NCI-H1105 treated with DMSO at 0.1 percent for 48 hours (cell line): ENCODE results near the gene DMBX1.

ENCODE experiments used
- DNase-seq: peaks from one replicate; lab custom pipeline; 2025; lab: John Stamatoyannopoulos, UW

DMBX1 gene

DNA sequence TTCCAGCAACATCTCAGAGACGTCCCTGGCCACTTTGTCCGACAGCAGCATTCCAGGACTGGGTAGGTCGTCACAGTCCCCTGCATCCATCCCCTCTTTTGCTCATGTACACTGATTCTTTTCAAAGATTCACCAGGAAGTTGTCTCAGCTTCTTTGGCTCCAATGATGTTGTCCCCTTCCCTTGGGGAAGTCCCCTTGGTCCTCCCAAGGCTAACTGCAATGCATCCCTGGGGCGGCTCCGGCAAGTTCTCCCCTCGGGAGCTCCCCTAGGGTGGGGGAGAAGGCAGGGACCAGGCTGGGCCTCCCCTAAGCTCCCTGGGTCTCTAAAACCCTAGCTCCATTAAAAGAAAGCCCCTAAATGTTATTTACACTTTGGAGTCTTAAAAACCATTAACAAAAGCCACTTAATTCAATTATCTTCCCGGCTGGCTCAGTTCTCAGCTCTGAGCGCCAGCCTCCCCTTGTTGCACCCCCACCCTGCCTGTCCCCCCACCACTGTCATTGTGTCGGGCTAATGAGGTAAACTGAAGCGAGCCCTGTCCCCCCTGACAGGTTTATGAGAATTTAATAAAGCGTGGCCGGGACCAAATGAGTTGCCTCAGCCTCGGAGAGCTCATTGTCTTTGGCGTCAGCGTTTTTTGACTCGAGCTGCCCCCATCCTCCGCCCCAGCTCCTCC is 36.5 kb downstream of the DMBX1 start:
- DNase-seq: peak; percentile 36

- no peak for DNase-seq
Measured at GRCh38 chr1:46526691-46527291, 37.2 kb downstream of the DMBX1 start.

DNA sequence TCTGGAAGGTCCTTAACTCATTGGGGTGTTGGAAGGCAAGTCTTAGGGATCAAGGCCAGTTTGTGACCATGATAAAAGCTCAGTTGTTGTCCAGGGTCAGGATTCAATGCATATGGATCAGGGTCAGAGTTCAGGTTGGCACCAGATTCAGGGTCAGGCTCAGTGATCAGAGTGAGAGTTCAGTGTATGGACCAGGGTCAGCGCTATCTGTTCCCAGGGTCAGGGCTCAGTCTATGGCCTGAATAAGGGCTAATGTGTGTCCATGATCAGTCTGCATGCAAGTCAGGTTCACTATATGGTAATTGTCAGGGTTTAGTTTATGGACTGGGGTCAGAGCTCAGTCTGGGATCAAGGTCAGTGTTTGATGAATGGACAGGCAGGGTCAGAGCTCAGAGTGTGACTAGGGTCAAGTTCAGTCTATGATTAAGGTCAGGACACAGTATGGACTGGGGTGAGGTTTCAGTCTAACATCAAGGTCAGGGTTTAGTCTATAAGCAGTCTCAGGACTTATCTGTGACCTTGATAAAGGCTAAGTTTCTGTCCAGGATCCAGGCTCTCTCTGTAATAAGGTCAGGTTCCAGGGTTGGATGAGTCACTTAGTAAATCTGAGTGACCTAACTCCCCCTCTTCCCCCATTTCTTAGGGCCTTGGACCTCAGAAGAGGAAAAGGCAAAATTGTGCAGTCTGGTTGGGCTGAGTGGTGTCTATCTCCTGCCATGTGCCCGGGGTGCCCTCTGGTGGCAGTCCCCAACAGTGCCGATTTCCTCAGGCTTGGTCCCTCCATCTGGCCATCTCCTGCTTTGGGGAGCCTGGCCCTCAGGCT is 38.0 kb downstream of the DMBX1 start:
- peak; percentile 69 for DNase-seq

DNA sequence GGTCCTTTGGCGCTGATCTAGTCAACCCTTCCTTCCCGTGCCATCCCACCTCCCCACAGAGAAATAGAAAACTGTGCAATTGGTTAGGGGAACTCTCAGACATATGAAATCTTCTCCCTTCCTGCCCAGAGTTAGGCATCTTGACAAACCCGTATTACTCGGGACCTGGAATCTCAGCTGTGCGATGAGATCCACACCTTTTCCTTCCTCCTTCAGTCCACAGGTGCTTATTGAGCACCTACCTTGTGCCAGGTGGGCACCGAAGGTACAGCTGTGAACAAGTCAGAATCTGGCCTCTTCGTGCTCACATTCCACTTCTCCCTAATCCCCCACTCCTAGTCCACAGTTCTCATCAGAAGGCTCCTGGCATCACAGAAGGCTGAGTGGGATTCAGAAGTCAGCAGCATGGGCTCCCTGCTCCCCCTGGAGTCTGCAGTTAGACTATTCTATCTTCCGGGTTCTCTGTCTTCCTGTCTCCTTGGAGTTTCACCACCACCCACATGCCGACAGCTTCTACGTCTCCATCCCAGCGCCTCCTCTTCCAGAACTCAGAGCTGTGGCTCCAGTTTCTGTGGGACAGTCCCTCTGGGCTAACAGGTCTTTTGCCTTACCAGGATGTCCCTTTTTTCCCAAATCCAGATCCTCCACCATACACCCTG is 38.8 kb downstream of the DMBX1 start:
- no peak for DNase-seq

- DNase-seq: no peak
Measured at GRCh38 chr1:46529031-46529630, 39.5 kb downstream of the DMBX1 start.

DNA sequence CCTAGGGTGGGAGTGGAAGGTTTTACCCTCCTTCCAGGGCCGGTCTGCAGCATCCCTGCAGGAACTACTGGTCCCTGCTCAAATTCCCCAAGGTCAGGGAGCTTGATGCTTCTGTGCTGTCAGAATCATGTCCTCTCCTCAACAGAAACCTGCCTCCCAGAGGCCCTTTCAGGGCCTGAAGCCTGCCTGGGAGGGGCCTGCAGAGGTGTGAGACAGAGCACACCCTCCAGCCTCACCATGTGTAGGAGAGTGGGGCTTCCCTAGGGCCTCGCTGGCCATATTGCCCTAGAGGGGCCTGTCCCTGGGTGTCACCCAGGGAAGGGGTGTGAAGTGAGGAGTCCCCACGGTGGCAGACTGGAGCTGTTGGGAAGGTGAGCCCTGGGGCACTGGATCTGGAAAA is 40.7 kb downstream of the DMBX1 start:
- no peak for DNase-seq

GRCh38 chr1:46530791-46531409 is 41.3 kb downstream of the DMBX1 start:
- DNase-seq: no peak

DNA sequence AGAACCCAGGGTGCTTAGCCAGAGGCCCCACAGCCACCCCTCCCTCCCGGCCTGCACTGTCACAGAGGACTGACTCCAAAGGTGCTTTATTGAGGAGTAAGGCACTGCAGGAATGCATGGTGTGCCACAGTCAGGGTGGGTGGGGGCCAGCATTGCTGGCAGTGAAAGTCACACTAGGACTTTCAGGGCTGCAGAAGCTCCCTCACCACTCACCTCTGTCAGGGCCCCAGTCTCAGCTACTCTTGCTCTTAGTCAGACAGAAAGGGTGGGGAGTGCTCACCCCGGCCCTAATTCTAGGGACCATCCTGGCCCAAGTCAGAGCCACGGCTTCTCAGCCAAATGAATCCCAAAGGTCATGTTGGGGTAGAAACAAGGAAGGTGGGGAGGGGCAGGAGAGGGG is 42.5 kb downstream of the DMBX1 start:
- DNase-seq: no peak

- DNase-seq: peak; percentile 68
Measured at GRCh38 chr1:46532498-46533178, 43.0 kb downstream of the DMBX1 start.

- peak; percentile 68 for DNase-seq
Measured at GRCh38 chr1:46533179-46533864, 43.7 kb downstream of the DMBX1 start.

GRCh38 chr1:46535063-46535462 is 45.4 kb downstream of the DMBX1 start:
- DNase-seq: peak; percentile 16

- DNase-seq: no peak
Measured at GRCh38 chr1:46536527-46536926, 46.9 kb downstream of the DMBX1 start.

DNA sequence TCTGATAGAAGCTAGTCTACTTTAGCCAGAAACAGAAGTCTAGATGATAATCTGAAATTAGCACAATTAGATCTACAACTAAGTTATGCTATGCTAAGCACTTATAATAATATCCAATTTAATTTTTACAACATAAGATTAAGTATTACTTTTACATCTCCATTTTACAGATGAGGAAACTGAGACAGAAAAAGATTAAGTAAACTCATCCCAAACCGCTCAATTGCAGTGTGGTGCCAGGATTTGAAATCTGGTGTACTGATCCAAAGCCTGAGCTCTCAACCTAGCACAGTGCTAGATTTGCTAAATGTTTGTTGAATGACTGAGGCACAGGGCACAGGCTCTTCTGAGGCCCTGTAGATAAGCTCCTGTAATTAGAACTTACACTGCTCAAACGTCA is 48.0 kb downstream of the DMBX1 start:
- no peak for DNase-seq

- DNase-seq: no peak
Measured at GRCh38 chr1:46538147-46538546, 48.5 kb downstream of the DMBX1 start.
